HG02759 (cell line): ENCODE results near the gene DUOXA2.
A peak's percentile ranks its signal among the peaks of the same experiment; 100 is the strongest.

Source experiments
- ATAC-seq: cut with Tn5 transposase; IDR thresholded peaks from one replicate; pipeline ENCODE4 v1.9.1; 2021; ENCODE audit warnings: mild to moderate bottlenecking, moderate library complexity; ENCODE audit not compliant: unreplicated experiment

The DUOXA2 gene

DNA sequence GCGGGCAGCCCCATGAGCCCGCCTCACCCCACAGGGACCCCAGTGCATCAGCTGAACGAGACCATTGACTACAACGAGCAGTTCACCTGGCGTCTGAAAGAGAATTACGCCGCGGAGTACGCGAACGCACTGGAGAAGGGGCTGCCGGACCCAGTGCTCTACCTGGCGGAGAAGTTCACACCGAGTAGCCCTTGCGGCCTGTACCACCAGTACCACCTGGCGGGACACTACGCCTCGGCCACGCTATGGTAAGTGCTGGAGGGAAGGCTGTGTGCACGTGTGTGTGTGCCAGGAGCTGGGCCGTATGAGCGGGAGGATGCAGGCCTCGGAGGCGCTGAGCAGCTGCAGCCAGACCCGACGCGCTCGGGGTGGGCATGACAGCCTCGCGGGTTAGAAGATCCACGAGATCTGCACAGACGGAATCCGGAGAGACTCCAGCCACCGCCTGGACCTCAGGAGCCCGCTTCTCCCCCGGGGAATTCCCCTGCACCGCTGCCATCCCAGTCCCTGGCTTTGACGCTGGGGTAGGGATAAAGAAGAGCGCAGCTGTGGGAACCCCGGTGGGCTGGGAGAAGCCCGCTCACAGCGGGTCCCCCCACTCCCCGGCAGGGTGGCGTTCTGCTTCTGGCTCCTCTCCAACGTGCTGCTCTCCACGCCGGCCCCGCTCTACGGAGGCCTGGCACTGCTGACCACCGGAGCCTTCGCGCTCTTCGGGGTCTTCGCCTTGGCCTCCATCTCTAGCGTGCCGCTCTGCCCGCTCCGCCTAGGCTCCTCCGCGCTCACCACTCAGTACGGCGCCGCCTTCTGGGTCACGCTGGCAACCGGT, 2.6 kb downstream of the DUOXA2 start:
- ATAC-seq, result no peak

DNA sequence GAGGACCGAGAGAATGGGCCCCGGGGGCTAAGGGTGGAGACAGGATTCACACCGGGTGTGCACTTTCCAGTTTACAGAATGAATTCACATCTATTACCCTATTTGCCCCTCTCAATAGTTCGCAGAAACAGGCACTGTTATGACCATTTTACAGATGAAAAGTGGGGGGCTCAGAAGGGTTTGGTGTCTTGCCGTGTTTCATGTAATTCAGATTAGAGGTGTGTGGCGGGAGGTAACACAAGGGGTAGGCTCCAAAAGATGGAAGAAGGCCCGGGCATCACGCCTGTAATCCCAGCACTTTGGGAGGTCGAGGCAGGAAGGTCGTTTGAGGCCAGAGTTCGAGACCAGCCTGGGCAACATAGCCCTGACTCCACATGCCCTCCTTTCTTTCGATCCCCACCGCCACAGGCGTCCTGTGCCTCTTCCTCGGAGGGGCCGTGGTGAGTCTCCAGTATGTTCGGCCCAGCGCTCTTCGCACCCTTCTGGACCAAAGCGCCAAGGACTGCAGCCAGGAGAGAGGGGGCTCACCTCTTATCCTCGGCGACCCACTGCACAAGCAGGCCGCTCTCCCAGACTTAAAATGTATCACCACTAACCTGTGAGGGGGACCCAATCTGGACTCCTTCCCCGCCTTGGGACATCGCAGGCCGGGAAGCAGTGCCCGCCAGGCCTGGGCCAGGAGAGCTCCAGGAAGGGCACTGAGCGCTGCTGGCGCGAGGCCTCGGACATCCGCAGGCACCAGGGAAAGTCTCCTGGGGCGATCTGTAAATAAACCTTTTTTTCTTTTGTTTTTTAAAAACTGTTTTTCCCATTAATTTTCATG, 3.4 kb downstream of the DUOXA2 start:
- peak; percentile 16 for ATAC-seq

DNA sequence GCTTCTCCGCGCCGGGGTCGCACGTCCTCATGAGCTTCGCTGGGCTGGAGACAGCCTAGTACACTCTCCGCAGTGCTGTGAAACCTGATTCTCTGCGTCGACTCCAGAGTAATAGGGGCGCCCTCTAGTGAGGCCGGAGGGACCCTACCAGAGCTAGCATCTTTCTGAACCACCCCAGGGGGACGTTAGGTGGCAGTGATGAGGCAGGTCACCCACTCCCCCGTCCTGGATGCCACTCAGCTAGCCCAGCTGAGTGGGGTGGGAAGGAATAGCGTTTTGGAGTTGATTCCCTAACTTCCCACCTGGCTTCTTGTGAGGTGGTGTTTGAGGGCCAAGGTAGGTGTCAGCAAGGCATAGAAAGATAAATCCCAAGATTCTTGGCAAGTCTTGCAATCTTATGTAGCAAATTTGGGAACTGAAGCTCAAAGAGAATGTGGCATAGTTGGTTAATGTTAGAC, 4.0 kb downstream of the DUOXA2 start:
- peak; percentile 94 for ATAC-seq

DNA sequence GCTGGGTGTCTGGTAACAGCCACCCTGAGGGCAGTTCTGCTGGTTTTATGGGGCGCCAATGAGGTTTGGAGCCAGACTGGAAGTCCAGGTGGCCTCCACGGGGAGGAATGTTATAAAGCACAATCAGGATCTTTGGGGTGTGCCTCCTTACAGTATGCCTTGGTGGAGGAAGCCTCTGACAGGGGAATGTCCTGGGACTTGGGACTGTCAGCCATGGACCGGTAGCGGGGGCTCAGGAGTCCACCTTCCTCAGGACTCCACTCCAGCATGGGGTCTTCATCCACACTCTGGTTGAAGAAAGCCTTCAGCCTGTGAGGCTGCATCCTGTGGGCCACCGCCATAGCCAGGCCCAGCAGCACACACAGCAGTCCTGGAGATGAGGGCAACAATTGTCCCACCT, 4.9 kb downstream of the DUOXA2 start:
- no peak for ATAC-seq

DNA sequence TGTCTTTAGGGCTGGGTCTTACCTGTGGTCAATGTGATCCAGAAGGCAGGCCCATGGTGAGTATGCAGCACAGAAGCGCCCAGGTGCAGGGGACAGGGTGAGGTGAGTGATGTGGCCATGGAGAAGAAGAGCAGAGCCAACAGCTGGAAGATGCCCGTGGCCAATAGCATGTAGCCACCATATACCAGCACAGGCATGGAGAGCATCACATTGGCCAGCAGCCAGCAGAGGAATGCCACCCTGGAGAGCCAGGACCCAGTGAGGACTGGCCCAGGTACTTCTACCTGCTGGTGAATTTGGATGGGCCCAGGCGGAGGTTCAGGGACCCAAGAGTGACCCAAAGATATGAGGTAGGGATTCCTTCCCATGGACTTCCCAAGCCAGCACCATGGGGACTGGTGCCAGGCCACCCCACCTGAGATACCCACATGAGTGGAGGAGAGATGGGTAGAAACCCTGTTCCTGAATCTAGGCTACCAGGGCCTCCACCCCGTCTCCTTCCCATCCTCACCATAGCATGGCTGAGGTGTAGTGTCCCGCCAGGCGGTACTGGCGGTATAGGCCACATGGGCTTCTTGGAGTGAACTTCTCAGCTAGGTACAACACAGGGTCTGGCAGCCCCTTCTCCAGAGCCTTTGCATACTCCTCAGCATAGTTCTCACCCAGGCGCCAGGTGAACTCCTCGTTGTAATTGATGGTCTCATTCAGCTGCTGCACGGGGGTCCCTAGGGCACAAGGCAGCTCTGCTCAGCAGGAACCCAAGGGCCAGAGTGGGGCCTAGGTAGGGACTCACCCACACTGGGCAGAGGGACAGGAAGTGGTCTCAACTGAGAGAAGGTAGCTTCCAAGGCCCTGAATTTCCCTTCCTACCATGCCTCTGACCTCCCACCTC, 6.2 kb downstream of the DUOXA2 start:
- ATAC-seq, result no peak

DNA sequence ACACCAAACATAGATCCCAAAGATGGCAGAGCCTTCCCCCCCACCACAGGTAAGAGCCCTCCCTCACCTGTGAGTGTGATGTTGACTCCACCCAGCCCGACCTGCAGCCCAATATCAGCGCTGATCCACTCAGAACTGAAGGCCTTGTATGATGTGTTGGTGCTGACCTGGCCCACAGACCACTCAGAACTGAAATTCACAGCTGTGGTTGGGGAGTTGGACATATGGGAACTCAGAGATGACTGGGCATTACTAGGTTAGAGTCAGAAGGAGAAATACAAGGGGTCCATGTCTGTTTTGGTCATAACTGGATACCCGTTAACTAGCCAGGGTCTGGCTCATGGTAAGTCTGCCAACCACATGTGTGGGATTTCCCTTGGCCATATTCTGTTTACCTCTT, 6.9 kb downstream of the DUOXA2 start:
- ATAC-seq, result no peak

DNA sequence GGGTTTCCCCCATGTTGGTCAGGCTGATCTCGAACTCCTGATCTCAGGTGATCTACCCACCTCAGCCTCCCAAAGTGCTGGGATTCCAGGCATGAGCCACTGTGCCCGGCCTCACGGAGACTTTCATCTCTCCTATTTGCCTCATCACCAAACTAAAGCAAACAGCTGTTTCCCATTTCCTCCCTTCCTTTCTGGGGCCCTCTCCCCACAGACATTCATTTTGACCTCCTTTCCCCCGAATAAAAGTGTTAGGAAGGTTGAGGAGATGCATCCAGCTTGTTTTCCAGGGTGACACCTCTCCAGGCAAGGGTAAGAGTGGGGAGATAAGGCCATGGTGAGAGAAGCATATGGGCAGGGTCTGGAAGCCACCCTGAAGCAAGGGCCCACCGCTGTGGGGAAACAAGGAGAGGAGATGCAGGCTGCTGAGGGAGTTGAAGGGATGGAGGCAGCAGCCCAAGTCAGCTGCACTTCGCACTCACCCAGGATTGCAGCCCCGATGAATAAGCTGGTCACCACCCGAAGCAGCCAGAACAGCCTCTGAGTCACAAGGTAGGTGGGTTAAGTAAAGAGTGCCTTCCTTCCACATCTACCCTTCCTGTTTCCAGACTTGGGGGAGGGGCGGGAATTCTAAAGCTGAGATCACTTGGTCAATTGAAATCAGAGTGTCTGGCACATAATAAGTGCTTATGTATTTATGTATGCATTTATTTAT, 7.7 kb downstream of the DUOXA2 start:
- ATAC-seq, result no peak

DNA sequence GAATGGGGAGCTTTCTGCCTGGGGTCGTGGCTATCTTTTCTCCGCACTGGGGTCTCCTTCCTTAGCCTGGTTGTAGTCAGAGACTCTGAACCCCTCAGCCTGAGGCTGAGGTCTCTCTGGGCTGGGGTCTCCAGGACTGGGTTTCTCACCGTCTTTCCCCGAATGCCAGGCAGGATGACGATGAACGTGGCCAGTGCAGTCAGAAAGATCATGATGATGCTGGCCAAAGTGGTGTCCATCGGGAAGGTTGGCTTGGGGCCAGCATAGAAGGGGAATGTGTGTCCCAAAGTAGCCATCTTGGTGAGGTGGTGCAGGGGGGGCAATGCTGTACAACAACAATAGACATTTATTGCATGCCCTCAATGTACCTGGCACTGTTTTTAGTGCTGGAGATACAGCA, 8.6 kb downstream of the DUOXA2 start:
- no peak for ATAC-seq

DNA sequence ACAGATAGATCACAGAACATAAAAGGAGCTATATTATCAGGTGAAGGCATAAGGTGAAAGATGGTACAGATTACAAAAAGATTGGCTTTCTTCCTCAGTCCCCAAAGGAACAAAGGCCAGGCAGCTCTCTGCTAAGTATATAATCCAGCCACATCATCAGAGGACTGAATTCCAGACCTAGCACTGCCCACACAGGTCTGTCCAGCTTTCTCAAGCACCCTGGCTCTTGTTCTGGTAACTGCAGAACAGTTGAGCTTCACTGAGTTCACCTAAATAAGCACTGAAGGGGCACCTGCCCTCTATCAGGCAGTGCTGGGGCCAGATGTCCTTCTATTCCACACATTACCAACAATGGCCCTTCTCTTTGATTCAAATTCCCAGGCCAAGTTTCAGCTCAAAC, 9.3 kb downstream of the DUOXA2 start:
- ATAC-seq, result no peak

DNA sequence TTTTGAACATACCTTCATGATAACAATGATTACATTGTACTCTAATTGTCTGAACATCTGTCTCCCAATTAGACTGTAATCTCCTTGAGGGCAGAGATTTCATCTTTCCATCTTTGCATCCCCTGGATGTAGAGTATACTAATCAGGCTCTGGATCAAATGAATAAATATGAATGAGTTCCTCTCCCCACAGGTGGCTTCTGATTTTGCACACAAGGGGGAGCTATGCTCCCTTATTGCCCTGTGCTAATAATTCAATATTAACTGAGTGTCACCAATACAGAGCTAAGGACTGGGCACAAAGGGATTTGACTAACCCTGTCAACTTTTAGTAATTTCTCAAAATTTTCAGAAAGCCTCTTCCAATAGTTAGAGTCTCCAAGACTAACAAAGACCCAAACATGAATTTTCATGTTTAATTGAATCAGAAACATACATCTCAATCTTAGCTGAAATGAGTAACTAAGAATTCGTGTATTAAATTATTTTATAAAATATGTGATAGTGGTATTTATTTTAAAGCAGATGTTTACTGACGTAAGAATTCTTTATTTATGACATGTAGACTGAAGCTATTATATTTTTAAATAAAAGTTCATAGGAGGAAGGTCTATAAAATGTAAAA, 12.5 kb downstream of the DUOXA2 start:
- no peak for ATAC-seq

DNA sequence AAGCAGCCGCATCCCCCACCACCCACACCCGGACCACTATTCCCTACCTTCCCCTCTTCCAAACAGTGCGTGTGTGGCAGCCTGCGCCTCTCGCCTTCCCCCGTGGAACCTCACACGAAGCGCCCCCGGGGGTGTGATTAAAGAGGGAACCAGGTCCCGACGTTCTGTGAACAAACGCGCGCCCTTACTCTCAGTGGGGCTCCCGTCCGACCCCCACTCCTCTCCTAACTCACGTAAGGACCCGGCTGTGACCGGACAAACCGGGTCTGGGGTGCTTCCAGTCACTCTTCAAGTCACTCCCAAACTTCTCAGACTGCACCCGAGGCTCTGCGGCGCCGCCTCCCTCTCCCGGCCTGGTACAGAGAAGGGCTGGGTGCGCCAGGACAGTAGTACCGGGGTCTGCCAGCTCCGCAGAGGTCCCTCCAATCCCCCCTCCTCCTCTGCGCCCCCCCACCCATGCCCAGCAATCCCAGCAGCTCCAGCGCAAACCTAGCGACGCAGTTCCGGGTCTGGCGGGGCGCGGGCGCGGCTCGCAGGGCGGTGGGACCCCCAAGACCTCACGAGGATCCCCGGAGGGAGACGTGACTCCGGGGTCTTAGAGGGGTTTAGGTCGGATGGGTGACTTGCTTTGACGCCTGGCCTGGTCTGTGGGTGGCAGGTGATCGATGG, 15.0 kb downstream of the DUOXA2 start:
- ATAC-seq, result no peak

DNA sequence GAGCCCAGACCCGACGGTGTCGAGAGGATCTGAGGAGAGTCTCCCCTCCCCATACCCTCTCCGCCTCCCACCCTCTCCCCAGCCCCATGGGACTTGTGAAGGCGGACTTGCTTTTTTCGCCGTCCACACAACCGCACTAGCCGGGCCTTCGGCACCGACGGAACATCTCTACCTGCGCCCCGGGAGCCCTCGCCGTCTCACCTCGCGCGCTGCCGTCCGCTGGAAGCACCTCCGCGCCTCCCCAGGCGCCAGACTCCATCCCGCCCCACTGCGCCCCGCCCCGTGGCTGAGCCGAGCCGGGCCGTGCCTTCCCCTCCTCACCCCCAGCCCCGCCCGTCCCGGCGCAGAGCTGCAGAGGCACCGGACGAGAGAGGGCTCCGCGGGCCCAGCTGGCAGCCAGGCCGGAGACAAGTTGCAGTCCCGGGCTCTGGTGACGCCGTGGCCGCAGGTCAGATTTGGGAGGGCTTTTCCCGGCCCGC, 15.6 kb downstream of the DUOXA2 start, which contains the start of the genes DUOX1 and DUOXA1:
Gene DUOX1, plus strand, starts transcription at position 344 of the 479 bp plus-strand sequence. CDS start 1,973 bp downstream, outside the sequence.
Gene DUOXA1, minus strand, starts transcription at position 229 of the 479 bp plus-strand sequence. CDS start 6,865 bp downstream, outside the sequence.
- ATAC-seq, result no peak

DNA sequence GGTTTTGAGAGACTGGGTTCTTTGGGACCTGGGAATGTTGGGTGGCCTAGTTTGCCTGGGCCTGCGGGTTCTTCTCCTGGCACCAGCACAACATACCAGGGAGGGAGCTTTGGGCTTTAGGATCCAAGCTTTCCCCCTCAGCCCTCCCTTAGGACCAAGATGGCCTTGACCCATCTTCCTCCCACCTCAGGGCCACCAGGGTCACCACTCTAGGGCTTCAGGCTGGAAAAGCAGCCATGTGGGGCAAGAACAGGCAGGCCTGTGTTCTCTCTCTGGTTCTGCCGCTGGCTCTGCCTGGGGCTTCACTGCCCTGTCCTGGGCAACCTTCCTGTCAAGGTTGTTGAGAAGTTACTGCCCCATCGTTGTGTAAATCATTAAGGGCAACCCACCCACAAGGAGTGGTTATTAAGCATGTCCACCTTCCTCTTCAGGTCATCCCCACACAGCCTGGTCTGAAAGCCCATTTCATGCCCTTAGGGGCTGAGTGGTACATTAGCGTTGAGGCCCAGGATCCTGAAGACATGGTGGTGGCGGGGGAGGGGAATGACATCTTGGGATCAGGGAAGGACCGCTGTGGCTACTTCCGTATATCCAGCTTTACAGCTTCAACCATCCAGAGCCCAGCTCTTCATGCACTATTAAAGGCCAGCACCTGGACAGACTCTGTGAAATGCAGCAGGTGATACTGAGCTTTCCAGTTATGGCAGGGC, 16.3 kb downstream of the DUOXA2 start:
- ATAC-seq, result no peak

DNA sequence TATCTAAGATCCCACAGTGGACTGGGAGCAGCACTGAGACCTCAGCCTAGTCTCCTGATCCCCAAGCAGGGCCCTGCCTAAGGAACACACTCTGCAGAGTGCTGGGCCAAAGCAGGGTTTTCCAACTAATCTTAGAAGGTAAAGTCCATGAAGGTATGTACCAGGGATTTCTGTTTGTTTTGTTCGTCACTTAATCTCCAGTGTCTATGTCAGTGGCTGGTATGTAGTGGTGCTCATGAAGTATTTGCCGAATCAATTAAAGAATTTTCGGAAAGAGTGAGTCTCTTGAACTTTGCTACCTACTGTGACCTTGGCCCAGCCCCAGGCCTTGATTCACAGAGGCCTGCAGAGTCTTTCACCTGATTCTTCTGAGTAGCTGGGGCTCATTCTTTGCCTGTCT, 17.4 kb downstream of the DUOXA2 start:
- no peak for ATAC-seq

DNA sequence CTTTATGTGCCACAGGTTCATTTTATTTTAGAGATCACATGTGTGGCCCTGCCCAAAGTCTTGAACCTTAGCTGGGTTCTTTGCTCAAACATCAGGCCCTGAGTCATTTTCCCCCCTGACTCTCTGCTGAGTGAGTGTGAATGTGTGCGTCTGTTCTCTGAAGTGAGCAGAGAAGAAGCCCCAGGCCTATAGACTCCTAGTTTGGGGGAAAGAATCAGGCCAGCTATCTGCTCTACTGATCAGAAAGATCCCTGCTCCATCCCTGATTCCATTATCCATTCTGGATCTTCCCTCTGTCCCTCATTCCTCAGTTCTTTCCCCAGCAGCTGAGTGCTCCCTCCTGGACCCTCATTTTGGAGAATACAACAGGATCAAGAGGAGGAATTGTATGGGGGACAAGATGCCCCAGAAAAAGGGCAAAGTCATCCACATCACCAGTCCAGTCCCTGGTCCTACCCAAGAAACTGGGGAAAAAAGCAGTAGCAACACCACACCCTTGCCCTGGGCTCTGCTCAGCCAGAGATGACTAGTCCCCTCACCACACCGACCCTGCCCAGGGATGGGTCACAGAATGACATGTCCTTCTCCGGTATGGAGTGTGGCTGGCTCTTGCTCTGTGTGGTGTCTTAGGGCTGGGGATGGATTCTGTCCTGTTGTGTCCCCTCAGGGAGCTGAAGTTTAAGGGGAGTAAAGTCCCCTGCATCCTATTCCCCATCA, 18.9 kb downstream of the DUOXA2 start:
- ATAC-seq, result no peak

DNA sequence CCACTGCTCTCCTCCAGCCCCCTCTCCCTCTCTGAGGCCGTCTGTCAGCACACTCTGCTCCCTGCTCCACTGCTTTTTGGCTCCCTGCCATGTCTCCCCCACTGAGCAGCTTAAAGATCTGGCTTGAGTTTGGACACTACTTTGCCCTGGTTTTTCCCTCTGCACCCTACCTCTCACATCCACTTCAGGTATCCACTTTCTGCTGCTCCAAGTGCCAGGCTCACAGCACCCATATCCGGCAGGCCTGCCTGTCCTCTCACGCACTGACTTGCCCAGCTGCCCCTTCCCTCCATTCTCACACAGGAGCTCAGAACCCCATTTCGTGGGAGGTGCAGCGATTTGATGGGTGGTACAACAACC, 19.4 kb downstream of the DUOXA2 start:
- no peak for ATAC-seq

DNA sequence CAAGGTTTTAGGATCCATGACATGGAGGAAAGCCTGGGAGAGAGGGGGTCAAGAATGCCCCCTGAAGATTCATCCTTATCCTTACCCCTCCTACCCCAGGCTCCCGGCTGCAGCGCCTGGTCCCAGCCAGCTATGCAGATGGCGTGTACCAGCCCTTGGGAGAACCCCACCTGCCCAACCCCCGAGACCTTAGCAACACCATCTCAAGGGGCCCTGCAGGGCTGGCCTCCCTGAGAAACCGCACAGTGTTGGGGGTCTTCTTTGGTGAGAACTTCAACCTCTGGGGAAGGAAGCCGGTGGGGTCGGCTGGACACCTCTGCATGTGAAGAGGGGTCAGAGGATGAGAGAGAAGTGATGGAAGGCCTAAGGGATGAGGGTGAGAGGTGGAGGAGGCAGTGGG, 19.9 kb downstream of the DUOXA2 start:
- ATAC-seq, result no peak
